BLaER1 (cell line): ENCODE measurements around the gene RUSF1.
"Not testable (repeated sequence)": the region's sequence is repeated elsewhere in the genome, so short reads cannot be mapped to it uniquely, and the experiment has no call there.

Experiments
- H3K27ac ChIP-seq: shearing (Covaris generic); formaldehyde crosslinking; 2 replicates; pipeline ENCODE4 v1.8.1; 2022
- H3K27me3 ChIP-seq: shearing (Covaris generic); formaldehyde crosslinking; 2 replicates; pipeline ENCODE4 v1.8.1; 2022
- H3K36me3 ChIP-seq: shearing (Covaris generic); formaldehyde crosslinking; 2 replicates; pipeline ENCODE4 v1.8.1; 2022
- H3K4me1 ChIP-seq: shearing (Covaris generic); formaldehyde crosslinking; 2 replicates; pipeline ENCODE4 v1.8.1; 2022
- H3K4me2 ChIP-seq: shearing (Covaris generic); formaldehyde crosslinking; 2 replicates; pipeline ENCODE4 v1.8.1; 2022
- H3K4me3 ChIP-seq: shearing (Covaris generic); formaldehyde crosslinking; 2 replicates; pipeline ENCODE4 v1.8.1; 2022
- H3K9ac ChIP-seq: shearing (Covaris generic); formaldehyde crosslinking; 2 replicates; pipeline ENCODE4 v1.8.1; 2022
- H3K9me3 ChIP-seq: shearing (Covaris generic); formaldehyde crosslinking; 2 replicates; pipeline ENCODE4 v1.8.1; 2022
- H4K20me1 ChIP-seq: shearing (Covaris generic); formaldehyde crosslinking; 2 replicates; pipeline ENCODE4 v1.8.1; 2022
- Cebpa-rat ChIP-seq: shearing (Covaris generic); IDR thresholded peaks from 2 replicates; pipeline ENCODE4 v1.8.1; 2022

RUSF1 gene

GRCh38 chr16:31507929-31508705 is at the start of gene RUSF1:
TSS of gene RUSF1 (minus strand) at chr16:31508391. CDS start at chr16:31508373, 18 bp downstream.
- peak within 1 kb of the TSS; percentile 95 for H3K4me2 ChIP-seq
- H3K4me1 ChIP-seq, result peaks cover 57% of the 10 kb centered on the region
- 0 out of 2 replicates have a peak, but pooled peaks cover 5% of the 10 kb centered on the region for H3K36me3 ChIP-seq
- H3K27me3 ChIP-seq, result no peaks in the 10 kb centered on the region
- peak within 1 kb of the TSS; percentile 92 for H3K27ac ChIP-seq
- H3K4me3 ChIP-seq, result peak within 1 kb of the TSS; percentile 85
- H3K9me3 ChIP-seq, result no peaks in the 10 kb centered on the region
- H3K9ac ChIP-seq, result peak within 1 kb of the TSS; percentile 92
- H4K20me1 ChIP-seq, result 0 out of 2 replicates have a peak, but pooled peaks cover 11% of the 10 kb centered on the region
- no peak for TF ChIP-seq Cebpa-rat

- peaks cover 52% of the 10 kb centered on the region for H3K9me3 ChIP-seq
- no peak overlapping the region for H3K4me2 ChIP-seq
- no peak for TF ChIP-seq Cebpa-rat
- H3K9ac ChIP-seq, result no peak overlapping the region
- no peak overlapping the region for H3K27ac ChIP-seq
- no peaks in the 10 kb centered on the region for H4K20me1 ChIP-seq
- no peak overlapping the region for H3K4me3 ChIP-seq
- no peaks in the 10 kb centered on the region for H3K36me3 ChIP-seq
- H3K4me1 ChIP-seq, result no peaks in the 10 kb centered on the region
- no peaks in the 10 kb centered on the region for H3K27me3 ChIP-seq
Observed at GRCh38 chr16:31542763-31543162, 34.6 kb upstream of the RUSF1 start.

- H3K27me3 ChIP-seq, H3K9ac ChIP-seq, H3K36me3 ChIP-seq, H4K20me1 ChIP-seq, H3K4me3 ChIP-seq, H3K27ac ChIP-seq, H3K4me1 ChIP-seq, H3K4me2 ChIP-seq: not testable (repeated sequence)
- peaks cover 63% of the 10 kb centered on the region for H3K9me3 ChIP-seq
Observed at GRCh38 chr16:31539762-31540161, 31.6 kb upstream of the RUSF1 start.

GRCh38 chr16:31538243-31538598 is 30.0 kb upstream of the RUSF1 start:
- H3K27me3 ChIP-seq, H3K4me1 ChIP-seq, H3K27ac ChIP-seq, H3K4me2 ChIP-seq, H3K4me3 ChIP-seq, H3K9ac ChIP-seq, H3K36me3 ChIP-seq, H4K20me1 ChIP-seq: not testable (repeated sequence)
- peaks cover 56% of the 10 kb centered on the region for H3K9me3 ChIP-seq

GRCh38 chr16:31537362-31538242 is 29.4 kb upstream of the RUSF1 start:
- H3K4me3 ChIP-seq, result no peak overlapping the region
- H3K9ac ChIP-seq, result no peak overlapping the region
- no peak for TF ChIP-seq Cebpa-rat
- no peak overlapping the region for H3K4me2 ChIP-seq
- H3K9me3 ChIP-seq, result peaks cover 50% of the 10 kb centered on the region
- H3K36me3 ChIP-seq, result no peaks in the 10 kb centered on the region
- H3K4me1 ChIP-seq, result no peaks in the 10 kb centered on the region
- H4K20me1 ChIP-seq, result no peaks in the 10 kb centered on the region
- no peak overlapping the region for H3K27ac ChIP-seq
- no peaks in the 10 kb centered on the region for H3K27me3 ChIP-seq

- no peak overlapping the region for H3K4me2 ChIP-seq
- H3K4me3 ChIP-seq, result no peak overlapping the region
- H3K36me3 ChIP-seq, result no peaks in the 10 kb centered on the region
- H3K27ac ChIP-seq, result no peak overlapping the region
- no peaks in the 10 kb centered on the region for H4K20me1 ChIP-seq
- H3K9me3 ChIP-seq, result peaks cover 43% of the 10 kb centered on the region
- no peak for TF ChIP-seq Cebpa-rat
- H3K4me1 ChIP-seq, result no peaks in the 10 kb centered on the region
- H3K27me3 ChIP-seq, result no peaks in the 10 kb centered on the region
- H3K9ac ChIP-seq, result no peak overlapping the region
Observed at GRCh38 chr16:31536804-31537361, 28.7 kb upstream of the RUSF1 start.

GRCh38 chr16:31535737-31536136 is 27.5 kb upstream of the RUSF1 start:
- Histone ChIP-seq H3K4me2 (no peak overlapping the region), H4K20me1 (no peaks in the 10 kb centered on the region), H3K27ac (no peak overlapping the region), H3K4me3 (no peak overlapping the region), H3K27me3 (no peaks in the 10 kb centered on the region), H3K9ac (no peak overlapping the region), H3K36me3 (no peaks in the 10 kb centered on the region), H3K9me3 (peaks cover 37% of the 10 kb centered on the region), H3K4me1 (no peaks in the 10 kb centered on the region)
- no peak for TF ChIP-seq Cebpa-rat

GRCh38 chr16:31532896-31533295 is 24.7 kb upstream of the RUSF1 start:
- Histone ChIP-seq H3K27me3 (peaks cover 8% of the 10 kb centered on the region; the same call in 1 of the 2 replicates), H4K20me1 (no peaks in the 10 kb centered on the region), H3K4me1 (no peaks in the 10 kb centered on the region), H3K4me2 (no peak overlapping the region), H3K4me3 (no peak overlapping the region), H3K9me3 (peaks cover 21% of the 10 kb centered on the region), H3K9ac (no peak overlapping the region), H3K27ac (no peak overlapping the region), H3K36me3 (no peaks in the 10 kb centered on the region)
- TF ChIP-seq Cebpa-rat, result no peak

- H3K4me1 ChIP-seq, result no peaks in the 10 kb centered on the region
- TF ChIP-seq Cebpa-rat, result no peak
- H3K4me3 ChIP-seq, result no peak overlapping the region
- H3K9ac ChIP-seq, result no peak overlapping the region
- H3K9me3 ChIP-seq, result peaks cover 14% of the 10 kb centered on the region
- no peak overlapping the region for H3K27ac ChIP-seq
- H3K27me3 ChIP-seq, result peaks cover 8% of the 10 kb centered on the region; the same call in 1 of the 2 replicates
- no peaks in the 10 kb centered on the region for H3K36me3 ChIP-seq
- no peaks in the 10 kb centered on the region for H4K20me1 ChIP-seq
- no peak overlapping the region for H3K4me2 ChIP-seq
Observed at GRCh38 chr16:31532120-31532519, 23.9 kb upstream of the RUSF1 start.

GRCh38 chr16:31531096-31531495 is 22.9 kb upstream of the RUSF1 start:
- Histone ChIP-seq H3K27me3 (peaks cover 8% of the 10 kb centered on the region; the same call in 1 of the 2 replicates), H3K9me3 (peaks cover 9% of the 10 kb centered on the region; the same call in 1 of the 2 replicates), H3K4me1 (no peaks in the 10 kb centered on the region), H4K20me1 (no peaks in the 10 kb centered on the region), H3K27ac (no peak overlapping the region), H3K4me2 (no peak overlapping the region), H3K36me3 (no peaks in the 10 kb centered on the region), H3K4me3 (no peak overlapping the region), H3K9ac (no peak overlapping the region)
- TF ChIP-seq Cebpa-rat, result no peak
